GM23248 (cell line): ENCODE measurements around the gene CAMP.

Experiments
- EZH2 ChIP-seq: fragments of 200-600 bp; sonication (generic); IDR thresholded peaks from 2 replicates; pipeline ENCODE4 v1.6.1; 2018; ENCODE audit warnings: antibody characterized with exemption, mild to moderate bottlenecking; ENCODE audit not compliant: insufficient read depth, poor library complexity, severe bottlenecking
- EZH2phosphoT487 ChIP-seq: fragments of 200-600 bp; sonication (generic); IDR thresholded peaks from 2 replicates; pipeline ENCODE4 v1.6.1; 2018; ENCODE audit warnings: antibody characterized with exemption, moderate library complexity, mild to moderate bottlenecking, low read depth; ENCODE audit not compliant: insufficient read depth

- TF ChIP-seq EZH2 (no peak), EZH2phosphoT487 (no peak)
Measured at GRCh38 chr3:48271763-48272498, 48.6 kb downstream of the CAMP start.
